Mesenchymal stem cell (in vitro differentiated cells and primary cell): ENCODE data around the gene RMDN2.

Experiments used
- DNase-seq: peaks from one replicate; pipeline ENCODE4 v3.0.0-alpha.2; 2013
- H2AFZ ChIP-seq: one replicate; pipeline ENCODE4 v1.6.1; 2013; ENCODE audit warnings: low read depth, mild to moderate bottlenecking, control low read depth, inconsistent platforms, low read length, moderate library complexity
- H2AK5ac ChIP-seq: 2 replicates; pipeline ENCODE4 v1.6.1; 2013; ENCODE audit warnings: low read length, moderate library complexity, mild to moderate bottlenecking, inconsistent platforms; ENCODE audit not compliant: severe bottlenecking
- H2BK120ac ChIP-seq: one replicate; pipeline ENCODE4 v1.6.1; 2013; ENCODE audit warnings: low read depth, mild to moderate bottlenecking, inconsistent platforms, low read length, moderate library complexity
- H2BK12ac ChIP-seq, 2 experiments: one replicate each; pipeline ENCODE4 v1.6.1; 2013; ENCODE audit warnings: inconsistent platforms in 2 of 2, low read length in 2 of 2, mild to moderate bottlenecking in 2 of 2, moderate library complexity in 2 of 2, control low read depth in 1 of 2
- H2BK15ac ChIP-seq: one replicate; pipeline ENCODE4 v1.6.1; 2013; ENCODE audit warnings: mild to moderate bottlenecking, low read depth, inconsistent platforms; ENCODE audit not compliant: poor library complexity, severe bottlenecking
- H2BK5ac ChIP-seq: 2 replicates; pipeline ENCODE4 v1.6.1; 2013; ENCODE audit warnings: low read depth, mild to moderate bottlenecking, low read length, control low read depth, inconsistent platforms; ENCODE audit not compliant: poor library complexity, severe bottlenecking
- H3K14ac ChIP-seq, 2 experiments: one replicate each; pipeline ENCODE4 v1.6.1; 2013; ENCODE audit warnings: inconsistent platforms in 2 of 2, low read length in 2 of 2, control low read depth in 1 of 2, mild to moderate bottlenecking in 1 of 2, moderate library complexity in 1 of 2
- H3K18ac ChIP-seq, 2 experiments: one replicate each; pipeline ENCODE4 v1.6.1; 2013; ENCODE audit warnings: inconsistent platforms in 2 of 2, low read length in 2 of 2, control low read depth in 1 of 2, low read depth in 1 of 2, mild to moderate bottlenecking in 1 of 2
- H3K23ac ChIP-seq, 2 experiments: one replicate each; pipeline ENCODE4 v1.6.1; 2013; ENCODE audit warnings: inconsistent platforms in 2 of 2, low read length in 2 of 2, mild to moderate bottlenecking in 2 of 2, moderate library complexity in 2 of 2, control low read depth in 1 of 2
- H3K27ac ChIP-seq: 2 replicates; pipeline ENCODE4 v1.5.1; 2013; ENCODE audit warnings: mild to moderate bottlenecking, moderate library complexity, low read length, control low read depth, inconsistent platforms; ENCODE audit not compliant: poor library complexity, severe bottlenecking
- H3K27me3 ChIP-seq, 2 experiments: 2 replicates each; pipeline versions ENCODE4 v1.6.1 to v1.7.0; 2013; ENCODE audit warnings: low read length in 2 of 2, mild to moderate bottlenecking in 2 of 2, moderate library complexity in 2 of 2, control low read depth in 1 of 2, inconsistent platforms in 1 of 2; ENCODE audit not compliant: control insufficient read depth in 1 of 2, insufficient read depth in 1 of 2
- H3K36me3 ChIP-seq, 2 experiments: 2 replicates each; pipeline versions ENCODE4 v1.6.1 to v1.7.0; 2013; ENCODE audit warnings: low read length in 2 of 2, control low read depth in 1 of 2, inconsistent platforms in 1 of 2, low read depth in 1 of 2, mild to moderate bottlenecking in 1 of 2; ENCODE audit not compliant: insufficient read depth in 2 of 2, control insufficient read depth in 1 of 2
- H3K4ac ChIP-seq, 2 experiments: one replicate each; pipeline ENCODE4 v1.6.1; 2013; ENCODE audit warnings: inconsistent platforms in 2 of 2, low read length in 2 of 2, mild to moderate bottlenecking in 2 of 2, moderate library complexity in 2 of 2, control low read depth in 1 of 2, low read depth in 1 of 2
- H3K4me1 ChIP-seq: 2 replicates; pipeline ENCODE4 v1.6.1; 2013; ENCODE audit warnings: low read depth, low read length, control low read depth; ENCODE audit not compliant: control insufficient read depth, insufficient read depth
- H3K4me2 ChIP-seq: 2 replicates; pipeline ENCODE4 v1.6.1; 2013; ENCODE audit warnings: low read length, mild to moderate bottlenecking, inconsistent platforms; ENCODE audit not compliant: poor library complexity, severe bottlenecking
- H3K4me3 ChIP-seq, 2 experiments: 2 replicates each; pipeline versions ENCODE4 v1.5.1 to v1.7.0; 2013; ENCODE audit warnings: low read length in 2 of 2, mild to moderate bottlenecking in 2 of 2, control low read depth in 1 of 2, low read depth in 1 of 2; ENCODE audit not compliant: insufficient read depth in 1 of 2
- H3K79me1 ChIP-seq: replicated peaks from 2 replicates; pipeline ENCODE4 v1.6.1; 2013; ENCODE audit warnings: mild to moderate bottlenecking, control low read depth, low read length, inconsistent platforms; ENCODE audit not compliant: poor library complexity, severe bottlenecking
- H3K9ac ChIP-seq: 2 replicates; pipeline ENCODE4 v1.7.0; 2013; ENCODE audit warnings: mild to moderate bottlenecking, low read length, moderate library complexity
- H3K9me3 ChIP-seq: 2 replicates; pipeline ENCODE4 v1.7.0; 2013; ENCODE audit warnings: mild to moderate bottlenecking, low read length; ENCODE audit not compliant: control insufficient read depth
- H4K8ac ChIP-seq: one replicate; pipeline ENCODE4 v1.6.1; 2013; ENCODE audit warnings: inconsistent platforms, mild to moderate bottlenecking, low read length, moderate library complexity
- H4K91ac ChIP-seq: one replicate; pipeline ENCODE4 v1.6.1; 2013; ENCODE audit warnings: mild to moderate bottlenecking, low read length, inconsistent platforms
- WGBS: methylation state at CpG from one replicate; pipeline ENCODE4 v1.1.7; 2013; ENCODE audit warnings: mixed read lengths; 5-methylcytosine and 5-hydroxymethylcytosine counted together

The RMDN2 gene

GRCh38 chr2:37966326-37966725 is 41.2 kb downstream of the RMDN2 start:
- Histone ChIP-seq H3K14ac (no peak overlapping the region), H3K4me3 (no peak overlapping the region), H3K18ac (no peak overlapping the region), H3K9me3 (no peaks in the 10 kb centered on the region), H3K4me2 (no peak overlapping the region), H2BK15ac (no peak overlapping the region), H4K8ac (no peak overlapping the region), H3K36me3 (no peaks in the 10 kb centered on the region), H2BK12ac (no peak overlapping the region), H3K23ac (no peak overlapping the region), H3K79me1 (peaks cover 1% of the 10 kb centered on the region), H2AK5ac (no peak overlapping the region), H3K4ac (no peak overlapping the region), H2BK5ac (no peak overlapping the region), H3K27me3 (no peaks in the 10 kb centered on the region), H3K9ac (no peak overlapping the region), H2BK120ac (no peak overlapping the region), H4K91ac (no peak overlapping the region), H3K4me1 (no peaks in the 10 kb centered on the region), H3K27ac (no peak overlapping the region), H2AFZ (no peak overlapping the region)
- no peak for DNase-seq
- WGBS = 90% methylated on average over 2 of the region's 3 CpGs

- H2BK12ac ChIP-seq = no peak overlapping the region
- H3K4me1 ChIP-seq = no peaks in the 10 kb centered on the region
- H4K91ac ChIP-seq = no peak overlapping the region
- DNase-seq = no peak
- no peak overlapping the region for H2AFZ ChIP-seq
- no peak overlapping the region for H3K23ac ChIP-seq
- no peak overlapping the region for H3K4me2 ChIP-seq
- no peak overlapping the region for H2AK5ac ChIP-seq
- no peak overlapping the region for H3K4ac ChIP-seq
- H3K9ac ChIP-seq = no peak overlapping the region
- no peak overlapping the region for H4K8ac ChIP-seq
- no peaks in the 10 kb centered on the region for H3K27me3 ChIP-seq
- H3K36me3 ChIP-seq = no peaks in the 10 kb centered on the region
- H3K14ac ChIP-seq = no peak overlapping the region
- no peaks in the 10 kb centered on the region for H3K79me1 ChIP-seq
- H2BK5ac ChIP-seq = no peak overlapping the region
- H3K18ac ChIP-seq = no peak overlapping the region
- H2BK120ac ChIP-seq = no peak overlapping the region
- no peak overlapping the region for H2BK15ac ChIP-seq
- H3K27ac ChIP-seq = no peak overlapping the region
- no peaks in the 10 kb centered on the region for H3K9me3 ChIP-seq
- H3K4me3 ChIP-seq = no peak overlapping the region
Measured at GRCh38 chr2:37969731-37970130, 44.6 kb downstream of the RMDN2 start.

GRCh38 chr2:37971971-37972370 is 46.9 kb downstream of the RMDN2 start:
- Histone ChIP-seq H2BK12ac (no peak overlapping the region), H4K91ac (no peak overlapping the region)
- no CpG with 5 or more reads among the region's 1 CpG for WGBS

GRCh38 chr2:37973615-37974353 is 48.7 kb downstream of the RMDN2 start:
- H2BK15ac ChIP-seq = no peak overlapping the region
- no peak overlapping the region for H3K4ac ChIP-seq
- no peak overlapping the region for H3K4me2 ChIP-seq
- H3K14ac ChIP-seq = no peak overlapping the region
- H3K27ac ChIP-seq = no peak overlapping the region
- H3K4me3 ChIP-seq = no peak overlapping the region
- H3K79me1 ChIP-seq = no peaks in the 10 kb centered on the region
- no peak overlapping the region for H4K8ac ChIP-seq
- no peak overlapping the region for H2AFZ ChIP-seq
- H3K9me3 ChIP-seq = no peaks in the 10 kb centered on the region
- H2BK120ac ChIP-seq = no peak overlapping the region
- H3K4me1 ChIP-seq = no peaks in the 10 kb centered on the region
- H3K23ac ChIP-seq = no peak overlapping the region
- no peak overlapping the region for H2BK12ac ChIP-seq
- WGBS = 84% methylated on average over 9 of the region's 15 CpGs
- H3K18ac ChIP-seq = no peak overlapping the region
- no peak overlapping the region for H2AK5ac ChIP-seq
- H2BK5ac ChIP-seq = no peak overlapping the region
- H3K36me3 ChIP-seq = no peaks in the 10 kb centered on the region
- H3K27me3 ChIP-seq = no peaks in the 10 kb centered on the region
- no peak for DNase-seq
- no peak overlapping the region for H4K91ac ChIP-seq
- H3K9ac ChIP-seq = no peak overlapping the region

More at GRCh38 chr2:37971971-37972370, 46.9 kb downstream of the RMDN2 start:
- Histone ChIP-seq H3K27me3 (no peaks in the 10 kb centered on the region), H2BK5ac (no peak overlapping the region), H3K4me2 (no peak overlapping the region), H2BK15ac (no peak overlapping the region), H3K4me1 (no peaks in the 10 kb centered on the region), H4K8ac (no peak overlapping the region), H3K23ac (no peak overlapping the region), H3K4ac (no peak overlapping the region), H2AK5ac (no peak overlapping the region), H2BK120ac (no peak overlapping the region), H3K79me1 (no peaks in the 10 kb centered on the region), H2AFZ (no peak overlapping the region), H3K27ac (no peak overlapping the region), H3K14ac (no peak overlapping the region), H3K9ac (no peak overlapping the region), H3K9me3 (no peaks in the 10 kb centered on the region), H3K18ac (no peak overlapping the region), H3K4me3 (no peak overlapping the region), H3K36me3 (no peaks in the 10 kb centered on the region)
- no peak for DNase-seq
